ENCODE results near the gene GABRB1. TPM values are rescaled to one million over a fixed set of nuclear protein-coding genes. Genes with fewer than 3 reads are reported as not detected.

GABRB1 gene
- total and polyA plus RNA-seq, 12 donors, result 0.22 to 0.69 (median 0.48) TPM; not detected in 8

DNA sequence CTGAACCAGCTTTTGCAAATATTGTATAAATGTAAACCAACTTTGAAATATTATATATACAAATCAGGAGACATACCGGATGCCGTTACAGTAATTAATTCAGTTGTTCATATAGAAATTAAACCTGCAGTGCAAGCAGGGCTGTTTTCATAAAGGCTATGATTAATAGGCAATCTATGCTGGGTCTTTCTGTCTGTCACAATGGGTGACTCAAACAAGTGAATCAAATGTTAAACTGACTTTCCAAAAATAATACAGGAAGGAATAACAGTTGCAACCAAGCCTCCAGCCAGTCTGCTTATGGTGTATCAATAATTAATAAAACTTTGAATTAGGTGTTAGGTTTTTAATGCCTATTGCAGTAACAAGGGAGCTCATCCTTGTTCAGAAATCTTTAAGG, 43.9 kb downstream of the GABRB1 start:
- 78 to 90% (median 79%) methylated on average over 2 of the region's 2 CpGs for WGBS, 4 donors
- no peaks in the 10 kb centered on the region for H3K9me3 ChIP-seq (replicated peaks in 1 of 3)

DNA sequence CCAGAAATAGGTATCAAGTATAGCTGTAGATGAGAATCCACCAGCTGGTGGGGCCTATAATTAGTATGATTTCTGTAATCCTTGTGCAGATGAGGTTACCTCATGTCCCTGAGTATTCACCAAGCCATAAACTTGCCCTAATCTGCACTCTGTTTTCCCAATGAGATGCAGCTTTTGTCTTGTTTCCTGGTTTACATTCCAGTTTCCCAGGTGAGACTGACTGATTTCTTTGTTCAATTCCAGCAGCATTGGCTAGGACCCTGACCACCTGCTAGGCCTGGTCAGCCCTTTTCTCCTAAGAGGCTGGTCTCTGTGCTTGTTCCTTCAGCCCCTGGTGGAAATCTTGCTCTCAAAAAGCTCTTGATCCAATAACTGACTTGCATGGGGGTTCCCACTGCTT, 44.6 kb downstream of the GABRB1 start:
- TF ChIP-seq POLR2A (IDR thresholded peaks at IDR 0.05), result no peak
- TF ChIP-seq, protein P1, sequence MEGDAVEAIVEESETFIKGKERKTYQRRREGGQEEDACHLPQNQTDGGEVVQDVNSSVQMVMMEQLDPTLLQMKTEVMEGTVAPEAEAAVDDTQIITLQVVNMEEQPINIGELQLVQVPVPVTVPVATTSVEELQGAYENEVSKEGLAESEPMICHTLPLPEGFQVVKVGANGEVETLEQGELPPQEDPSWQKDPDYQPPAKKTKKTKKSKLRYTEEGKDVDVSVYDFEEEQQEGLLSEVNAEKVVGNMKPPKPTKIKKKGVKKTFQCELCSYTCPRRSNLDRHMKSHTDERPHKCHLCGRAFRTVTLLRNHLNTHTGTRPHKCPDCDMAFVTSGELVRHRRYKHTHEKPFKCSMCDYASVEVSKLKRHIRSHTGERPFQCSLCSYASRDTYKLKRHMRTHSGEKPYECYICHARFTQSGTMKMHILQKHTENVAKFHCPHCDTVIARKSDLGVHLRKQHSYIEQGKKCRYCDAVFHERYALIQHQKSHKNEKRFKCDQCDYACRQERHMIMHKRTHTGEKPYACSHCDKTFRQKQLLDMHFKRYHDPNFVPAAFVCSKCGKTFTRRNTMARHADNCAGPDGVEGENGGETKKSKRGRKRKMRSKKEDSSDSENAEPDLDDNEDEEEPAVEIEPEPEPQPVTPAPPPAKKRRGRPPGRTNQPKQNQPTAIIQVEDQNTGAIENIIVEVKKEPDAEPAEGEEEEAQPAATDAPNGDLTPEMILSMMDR (IDR thresholded peaks at IDR 0.05), result no peak
- DNase-seq, result no peak
- Histone ChIP-seq H3K36me3 (replicated peaks in 1 of 2) (no peaks in the 10 kb centered on the region), H3K27me3 (no peaks in the 10 kb centered on the region), H3K4me1 (replicated peaks in 1 of 2) (no peaks in the 10 kb centered on the region), H3K9me3 (replicated peaks in 1 of 3) (no peaks in the 10 kb centered on the region), H3K27ac (no peak overlapping the region), H3K4me3 (no peak overlapping the region)
- intact Hi-C loops (cut with DNase I), result no loop called here

More for the DNA sequence above, 43.9 kb downstream of the GABRB1 start:
- Histone ChIP-seq H3K27ac (no peak overlapping the region), H3K4me3 (no peak overlapping the region), H3K36me3 (replicated peaks in 1 of 2) (no peaks in the 10 kb centered on the region), H3K27me3 (no peaks in the 10 kb centered on the region), H3K4me1 (replicated peaks in 1 of 2) (no peaks in the 10 kb centered on the region)
- intact Hi-C loops (cut with DNase I), result no loop called here
- no peak for TF ChIP-seq POLR2A (IDR thresholded peaks at IDR 0.05)
- TF ChIP-seq, protein P1 (IDR thresholded peaks at IDR 0.05), result no peak
- no peak for DNase-seq

DNA sequence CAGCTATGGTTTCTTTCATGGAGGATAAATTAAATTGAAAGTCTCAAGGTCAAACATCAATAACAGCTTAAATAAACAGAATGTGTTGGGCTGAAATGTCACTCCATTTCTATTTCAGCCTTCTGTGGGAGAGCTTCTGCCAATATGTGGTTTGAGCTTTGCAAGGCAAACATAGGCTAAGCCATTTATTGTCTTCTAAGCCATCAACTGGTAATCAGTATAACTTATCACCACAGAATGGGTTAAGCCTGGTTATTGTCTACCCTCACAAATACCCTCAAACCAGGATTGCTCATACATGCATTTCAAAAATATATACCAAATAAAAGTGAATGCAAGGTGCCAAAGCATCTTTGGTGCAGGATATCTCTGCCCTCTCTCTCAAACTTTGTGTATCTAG, 52.7 kb downstream of the GABRB1 start:
- Histone ChIP-seq H3K4me3 (no peak overlapping the region), H3K27me3 (no peaks in the 10 kb centered on the region), H3K9me3 (replicated peaks in 1 of 3) (no peaks in the 10 kb centered on the region), H3K36me3 (replicated peaks in 1 of 2) (no peaks in the 10 kb centered on the region), H3K27ac (no peak overlapping the region), H3K4me1 (replicated peaks in 1 of 2) (no peaks in the 10 kb centered on the region)
- DNase-seq, result no peak
- no peak for TF ChIP-seq POLR2A (IDR thresholded peaks at IDR 0.05)
- TF ChIP-seq, protein P1 (IDR thresholded peaks at IDR 0.05), result no peak
- intact Hi-C loops (cut with DNase I), result no loop called here

DNA sequence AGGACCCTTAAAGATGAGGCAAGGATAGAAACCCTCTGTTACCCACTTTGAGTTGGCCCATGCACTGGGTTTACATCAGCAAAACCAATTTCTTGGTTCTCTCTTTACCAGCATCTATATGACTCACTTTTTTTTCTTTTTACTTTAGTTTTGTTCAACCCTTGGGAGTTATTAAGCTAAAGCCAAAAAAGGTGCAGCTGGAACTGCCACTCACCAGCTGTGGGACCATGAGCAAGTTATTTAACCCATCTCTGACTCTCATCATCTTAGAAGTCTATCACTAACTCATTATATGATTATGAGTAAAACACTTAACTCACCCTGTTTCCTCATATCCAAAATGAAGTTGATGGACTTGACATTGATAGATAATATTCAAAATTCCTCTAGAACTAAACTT, 53.4 kb downstream of the GABRB1 start:
- no peak for DNase-seq
- Histone ChIP-seq H3K27me3 (no peaks in the 10 kb centered on the region), H3K27ac (no peak overlapping the region), H3K4me3 (no peak overlapping the region), H3K9me3 (replicated peaks in 1 of 3) (no peaks in the 10 kb centered on the region), H3K4me1 (replicated peaks in 1 of 2) (no peaks in the 10 kb centered on the region), H3K36me3 (replicated peaks in 1 of 2) (no peaks in the 10 kb centered on the region)
- intact Hi-C loops (cut with DNase I), result no loop called here
- TF ChIP-seq, protein P1 (IDR thresholded peaks at IDR 0.05), result no peak
- TF ChIP-seq POLR2A (IDR thresholded peaks at IDR 0.05), result no peak

All from adrenal gland (tissue), 12 donors.